ENCODE data around the gene AP3S2.

DNA sequence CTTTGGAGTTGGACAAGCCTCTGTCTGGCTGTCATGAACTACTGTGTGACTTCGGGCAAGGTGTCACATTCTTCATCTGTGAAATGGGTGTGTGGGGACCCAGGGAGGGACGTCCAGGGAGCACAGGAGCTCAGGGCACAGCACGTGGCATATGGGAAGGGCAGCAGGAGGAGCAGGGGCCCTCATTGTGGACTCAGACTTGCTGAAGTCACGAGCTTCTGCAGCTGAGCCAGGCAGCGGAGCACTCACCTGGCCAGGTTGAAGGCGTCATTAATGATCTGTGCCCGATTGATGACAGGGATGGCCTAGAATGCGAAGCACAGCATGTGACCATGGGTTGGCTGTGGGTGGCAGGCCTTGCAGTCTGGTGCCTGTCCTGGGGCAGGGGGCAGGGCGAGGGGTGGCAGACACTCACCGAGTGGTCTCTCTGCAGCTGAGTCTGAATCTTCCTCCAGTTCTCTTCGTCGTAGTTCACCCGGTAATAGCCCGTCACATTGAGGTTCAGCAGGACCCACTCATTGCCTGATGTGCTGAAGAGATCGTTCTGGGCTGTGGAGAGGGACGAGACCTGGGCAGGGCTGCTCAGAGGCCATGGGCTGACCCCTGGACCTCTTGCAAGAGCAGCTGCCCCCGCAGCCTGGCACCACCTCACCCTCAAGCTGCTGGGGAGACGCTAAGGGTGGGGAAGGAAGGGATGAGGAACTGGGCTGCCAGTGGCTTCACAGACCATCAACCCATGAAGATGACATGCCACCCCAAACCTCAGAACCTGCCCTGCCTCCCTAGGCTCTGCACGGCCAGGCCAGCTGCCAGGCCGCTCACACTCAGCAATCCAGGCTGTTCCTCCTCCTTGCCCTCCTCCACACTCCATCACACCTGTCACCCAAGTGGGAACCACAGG is 94.5 kb downstream of the AP3S2 start:
- TF ChIP-seq, protein P1, sequence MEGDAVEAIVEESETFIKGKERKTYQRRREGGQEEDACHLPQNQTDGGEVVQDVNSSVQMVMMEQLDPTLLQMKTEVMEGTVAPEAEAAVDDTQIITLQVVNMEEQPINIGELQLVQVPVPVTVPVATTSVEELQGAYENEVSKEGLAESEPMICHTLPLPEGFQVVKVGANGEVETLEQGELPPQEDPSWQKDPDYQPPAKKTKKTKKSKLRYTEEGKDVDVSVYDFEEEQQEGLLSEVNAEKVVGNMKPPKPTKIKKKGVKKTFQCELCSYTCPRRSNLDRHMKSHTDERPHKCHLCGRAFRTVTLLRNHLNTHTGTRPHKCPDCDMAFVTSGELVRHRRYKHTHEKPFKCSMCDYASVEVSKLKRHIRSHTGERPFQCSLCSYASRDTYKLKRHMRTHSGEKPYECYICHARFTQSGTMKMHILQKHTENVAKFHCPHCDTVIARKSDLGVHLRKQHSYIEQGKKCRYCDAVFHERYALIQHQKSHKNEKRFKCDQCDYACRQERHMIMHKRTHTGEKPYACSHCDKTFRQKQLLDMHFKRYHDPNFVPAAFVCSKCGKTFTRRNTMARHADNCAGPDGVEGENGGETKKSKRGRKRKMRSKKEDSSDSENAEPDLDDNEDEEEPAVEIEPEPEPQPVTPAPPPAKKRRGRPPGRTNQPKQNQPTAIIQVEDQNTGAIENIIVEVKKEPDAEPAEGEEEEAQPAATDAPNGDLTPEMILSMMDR (optimal IDR thresholded peaks at IDR 0.05 in 1 of 3, IDR thresholded peaks at IDR 0.05 in 1 of 3, conservative IDR thresholded peaks at IDR 0.05 in 1 of 3; ENCODE audit: extremely low read depth in 1 of 3, insufficient read depth in 2 of 3, low read length in 3 of 3) = no peak
- no peak for TF ChIP-seq EZH2 (IDR thresholded peaks at IDR 0.05; ENCODE audit: low read length)
